Transverse colon (tissue), 4 donors: ENCODE results near the gene CLCA1.

Source experiments
- POLR2A ChIP-seq: fragments of 450-650 bp; IDR thresholded peaks from one replicate; pipeline ENCODE4 v1.6.1; 2016; ENCODE audit warnings: antibody characterized with exemption, mild to moderate bottlenecking, moderate library complexity
- POLR2AphosphoS5 ChIP-seq, 3 donors: sonication (generic); formaldehyde crosslinking; IDR thresholded peaks; one replicate each; pipeline ENCODE4 v1.6.1; 2016; ENCODE audit warnings: antibody characterized with exemption in 3 of 3
- TF ChIP-seq, protein P1 (sequence below), 5 experiments: fragments of 200-600 bp in 3 of 5; fragments of 450-650 bp in 2 of 5; sonication (generic) in 3 of 5; IDR thresholded peaks; 1 replicate in 2 of 5; 2 replicates in 3 of 5; pipeline ENCODE4 v1.5.1; 2016 to 2017; ENCODE audit warnings: antibody characterized with exemption in 5 of 5, inconsistent platforms in 3 of 5, mild to moderate bottlenecking in 2 of 5, moderate library complexity in 1 of 5

DNA sequence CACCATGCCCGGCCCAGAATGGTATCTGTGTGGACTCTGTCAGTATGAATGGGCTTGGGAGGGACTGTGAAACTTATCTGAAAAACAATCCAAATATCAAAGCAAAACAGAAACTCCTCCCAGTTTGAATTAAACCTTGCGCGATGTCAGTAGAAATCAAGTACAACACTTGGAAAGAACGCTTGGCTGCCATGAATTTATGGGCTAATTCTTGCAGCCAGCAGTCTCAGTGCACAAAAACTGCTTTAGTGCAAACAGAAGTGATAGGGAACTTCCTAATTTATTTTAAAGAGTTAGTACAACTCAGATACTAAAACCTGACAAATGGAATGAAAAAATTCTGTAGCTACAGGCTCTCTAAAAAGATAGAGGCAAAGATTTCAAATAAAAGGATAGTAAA, 8.5 kb downstream of the CLCA1 start:
- TF ChIP-seq, protein P1, sequence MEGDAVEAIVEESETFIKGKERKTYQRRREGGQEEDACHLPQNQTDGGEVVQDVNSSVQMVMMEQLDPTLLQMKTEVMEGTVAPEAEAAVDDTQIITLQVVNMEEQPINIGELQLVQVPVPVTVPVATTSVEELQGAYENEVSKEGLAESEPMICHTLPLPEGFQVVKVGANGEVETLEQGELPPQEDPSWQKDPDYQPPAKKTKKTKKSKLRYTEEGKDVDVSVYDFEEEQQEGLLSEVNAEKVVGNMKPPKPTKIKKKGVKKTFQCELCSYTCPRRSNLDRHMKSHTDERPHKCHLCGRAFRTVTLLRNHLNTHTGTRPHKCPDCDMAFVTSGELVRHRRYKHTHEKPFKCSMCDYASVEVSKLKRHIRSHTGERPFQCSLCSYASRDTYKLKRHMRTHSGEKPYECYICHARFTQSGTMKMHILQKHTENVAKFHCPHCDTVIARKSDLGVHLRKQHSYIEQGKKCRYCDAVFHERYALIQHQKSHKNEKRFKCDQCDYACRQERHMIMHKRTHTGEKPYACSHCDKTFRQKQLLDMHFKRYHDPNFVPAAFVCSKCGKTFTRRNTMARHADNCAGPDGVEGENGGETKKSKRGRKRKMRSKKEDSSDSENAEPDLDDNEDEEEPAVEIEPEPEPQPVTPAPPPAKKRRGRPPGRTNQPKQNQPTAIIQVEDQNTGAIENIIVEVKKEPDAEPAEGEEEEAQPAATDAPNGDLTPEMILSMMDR (IDR thresholded peaks at IDR 0.05) = no peak
- TF ChIP-seq POLR2AphosphoS5 (IDR thresholded peaks at IDR 0.05) (no peak), POLR2A (no peak)
